ENCODE data around the gene FAM78A. TPM values are rescaled to one million over a fixed set of nuclear protein-coding genes. Genes with fewer than 3 reads are reported as not detected.

FAM78A gene
- polyA plus RNA-seq, 3 donors: 6.4 to 40.6 (median 7.2) TPM

DNA sequence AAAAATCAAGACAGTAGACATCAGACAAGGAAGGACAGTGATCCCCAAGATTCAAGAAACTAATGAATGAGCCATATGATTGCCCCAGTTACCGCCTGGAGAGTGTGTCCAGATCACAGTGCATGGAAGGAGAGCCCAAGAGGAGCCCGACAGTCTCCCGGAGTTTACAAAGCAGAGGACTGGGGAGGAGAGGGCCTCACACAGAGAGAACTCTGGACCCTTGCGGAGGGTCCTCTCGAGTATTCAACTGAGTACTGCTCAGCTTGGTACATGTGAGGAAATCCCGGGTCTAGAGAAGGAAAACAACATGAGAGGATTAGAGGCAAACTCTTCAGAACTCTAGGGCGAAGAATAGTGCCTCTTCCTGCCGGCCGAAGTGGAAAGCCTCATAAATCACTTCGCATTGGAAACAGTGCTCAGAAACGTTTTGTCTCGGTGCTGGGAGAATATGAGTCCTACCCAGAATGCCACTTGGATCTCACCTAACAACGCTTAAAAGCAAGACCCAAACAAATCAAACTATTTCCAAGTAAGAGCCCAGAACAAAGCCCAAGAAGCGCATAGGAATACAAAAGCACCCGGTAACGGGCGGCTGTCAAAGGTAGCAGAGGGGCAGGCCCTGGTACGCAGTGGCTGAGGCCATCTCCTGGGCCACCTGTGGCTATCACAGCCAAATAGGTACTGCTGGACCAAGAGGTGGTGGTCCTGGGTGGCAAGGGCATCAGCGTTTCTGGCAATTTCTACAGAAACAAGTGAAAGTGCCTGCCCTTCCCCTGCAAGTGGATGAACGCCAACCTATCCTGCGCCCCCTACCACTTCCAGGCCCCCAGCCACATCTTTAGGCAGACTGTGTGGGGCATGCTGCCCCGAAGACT is 36.0 kb downstream of the FAM78A start:
- WGBS (ENCODE audit: insufficient coverage): 59% methylated on average over 22 of the region's 22 CpGs
- peaks cover 6% of the 10 kb centered on the region for H3K79me2 ChIP-seq (ENCODE audit: insufficient read depth, low read length)
- Mint-ChIP-seq H3K4me3 (no peak overlapping the region), H3K9me3 (peaks cover 6 to 12% (median 7%) of the 10 kb centered on the region in 7 donors), H3K4me1 (peaks cover 34% of the 10 kb centered on the region), H3K27me3 (ENCODE audit: low read depth in 3 of 3) (peaks cover 0 to 7% (median 0%) of the 10 kb centered on the region in 3 donors), H3K36me3 (peaks cover 29 to 38% of the 10 kb centered on the region in 2 donors), H3K27ac (no peak overlapping the region)
- DNase-seq: no peak
- H3K9me3 ChIP-seq (replicated peaks in 1 of 2; ENCODE audit: control insufficient read depth in 1 of 2, insufficient read depth in 1 of 2, low read length in 2 of 2): peaks cover 0 to 3% of the 10 kb centered on the region in 2 donors
- H2AFZ ChIP-seq (ENCODE audit: insufficient read depth, low read depth, low read length, poor library complexity, severe bottlenecking): no peak overlapping the region
- no peaks in the 10 kb centered on the region for H4K20me1 ChIP-seq (ENCODE audit: insufficient read depth, low read length)
- no peak overlapping the region for H3K4me2 ChIP-seq (replicated peaks; ENCODE audit: extremely low read depth, low read length, poor library complexity, severe bottlenecking)
- intact Hi-C loops (cut with micrococcal nuclease): no loop called here
- peaks cover 7 to 11% of the 10 kb centered on the region in 2 donors for H3K36me3 ChIP-seq (replicated peaks in 1 of 2; ENCODE audit: control insufficient read depth in 1 of 2, insufficient read depth in 2 of 2, low read length in 2 of 2)
- no peak overlapping the region for H3K27ac ChIP-seq (ENCODE audit: low read depth in 1 of 2, low read length in 2 of 2)
- H3K9ac ChIP-seq (ENCODE audit: insufficient read depth, low read length, poor library complexity, severe bottlenecking): no peak overlapping the region
- TF ChIP-seq, protein P1, sequence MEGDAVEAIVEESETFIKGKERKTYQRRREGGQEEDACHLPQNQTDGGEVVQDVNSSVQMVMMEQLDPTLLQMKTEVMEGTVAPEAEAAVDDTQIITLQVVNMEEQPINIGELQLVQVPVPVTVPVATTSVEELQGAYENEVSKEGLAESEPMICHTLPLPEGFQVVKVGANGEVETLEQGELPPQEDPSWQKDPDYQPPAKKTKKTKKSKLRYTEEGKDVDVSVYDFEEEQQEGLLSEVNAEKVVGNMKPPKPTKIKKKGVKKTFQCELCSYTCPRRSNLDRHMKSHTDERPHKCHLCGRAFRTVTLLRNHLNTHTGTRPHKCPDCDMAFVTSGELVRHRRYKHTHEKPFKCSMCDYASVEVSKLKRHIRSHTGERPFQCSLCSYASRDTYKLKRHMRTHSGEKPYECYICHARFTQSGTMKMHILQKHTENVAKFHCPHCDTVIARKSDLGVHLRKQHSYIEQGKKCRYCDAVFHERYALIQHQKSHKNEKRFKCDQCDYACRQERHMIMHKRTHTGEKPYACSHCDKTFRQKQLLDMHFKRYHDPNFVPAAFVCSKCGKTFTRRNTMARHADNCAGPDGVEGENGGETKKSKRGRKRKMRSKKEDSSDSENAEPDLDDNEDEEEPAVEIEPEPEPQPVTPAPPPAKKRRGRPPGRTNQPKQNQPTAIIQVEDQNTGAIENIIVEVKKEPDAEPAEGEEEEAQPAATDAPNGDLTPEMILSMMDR (IDR thresholded peaks at IDR 0.05): no peak
- H3K27me3 ChIP-seq (ENCODE audit: control insufficient read depth in 2 of 2, insufficient read depth in 2 of 2, low read length in 2 of 2): no peaks in the 10 kb centered on the region
- peaks cover 28 to 30% of the 10 kb centered on the region in 2 donors for H3K4me1 ChIP-seq (ENCODE audit: control insufficient read depth in 1 of 2, insufficient read depth in 2 of 2, low read length in 2 of 2)
- H3K4me3 ChIP-seq (replicated peaks in 1 of 3; ENCODE audit: low read depth in 2 of 3, low read length in 3 of 3): no peak overlapping the region

DNA sequence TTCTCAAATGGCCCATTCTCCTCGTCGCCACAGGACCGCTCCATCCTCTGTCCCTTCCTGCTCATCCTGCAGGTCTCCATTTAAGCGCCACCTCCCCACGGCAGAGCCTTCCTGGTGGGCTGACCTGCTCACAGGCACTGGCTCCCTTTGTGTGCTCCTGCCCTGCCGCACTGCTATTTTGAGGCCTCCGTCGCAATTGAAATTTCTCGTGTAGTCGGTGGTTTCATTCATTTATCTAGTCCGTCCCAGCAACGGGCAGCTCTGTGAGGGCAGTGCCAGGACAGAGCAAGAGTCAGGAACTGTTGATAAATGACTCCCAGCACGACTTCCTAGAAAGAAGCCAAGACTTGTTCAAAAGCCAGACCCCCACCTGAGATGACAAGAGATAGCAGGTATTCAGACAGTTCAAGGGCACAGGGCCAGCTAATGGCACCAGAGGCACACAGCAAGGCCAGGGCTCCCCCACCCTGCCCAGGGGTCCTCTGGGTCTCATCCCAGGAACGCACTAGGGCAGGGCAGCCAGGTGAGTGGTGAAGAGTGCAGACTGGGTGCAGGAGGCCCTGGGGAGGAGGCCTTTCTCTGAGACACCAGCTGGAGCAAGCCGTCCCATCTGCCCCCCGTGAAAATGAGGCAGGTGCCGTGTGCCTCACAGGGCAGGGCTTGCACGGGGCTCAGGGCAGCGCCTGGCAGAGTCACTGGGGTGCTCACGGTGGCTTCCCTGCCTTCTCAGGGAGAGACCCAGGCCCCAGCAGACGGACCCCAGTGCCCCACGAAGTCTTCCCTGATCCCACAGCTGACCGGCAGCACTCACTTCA is 36.9 kb downstream of the FAM78A start:
- peaks cover 0 to 5% (median 0%) of the 10 kb centered on the region in 3 donors for H3K27me3 Mint-ChIP-seq (ENCODE audit: low read depth in 3 of 3)
- Histone ChIP-seq H2AFZ (ENCODE audit: insufficient read depth, low read depth, low read length, poor library complexity, severe bottlenecking) (peak overlapping the region; percentile 87), H3K9ac (ENCODE audit: insufficient read depth, low read length, poor library complexity, severe bottlenecking) (peak overlapping the region; percentile 71), H3K4me2 (replicated peaks; ENCODE audit: extremely low read depth, low read length, poor library complexity, severe bottlenecking) (peak overlapping the region; percentile 75), H3K4me3 (replicated peaks in 1 of 3; ENCODE audit: low read depth in 2 of 3, low read length in 3 of 3) (peak overlapping the region in 1 of 3 experiments; percentile 70), H3K4me1 (ENCODE audit: control insufficient read depth in 1 of 2, insufficient read depth in 2 of 2, low read length in 2 of 2) (peaks cover 28 to 30% of the 10 kb centered on the region in 2 donors), H3K36me3 (replicated peaks in 1 of 2; ENCODE audit: control insufficient read depth in 1 of 2, insufficient read depth in 2 of 2, low read length in 2 of 2) (peaks cover 16 to 20% of the 10 kb centered on the region in 2 donors), H3K79me2 (ENCODE audit: insufficient read depth, low read length) (peaks cover 6% of the 10 kb centered on the region), H3K9me3 (replicated peaks in 1 of 2; ENCODE audit: control insufficient read depth in 1 of 2, insufficient read depth in 1 of 2, low read length in 2 of 2) (peaks cover 0 to 3% of the 10 kb centered on the region in 2 donors), H4K20me1 (ENCODE audit: insufficient read depth, low read length) (peaks cover 7% of the 10 kb centered on the region), H3K27ac (ENCODE audit: low read depth in 1 of 2, low read length in 2 of 2) (peak overlapping the region in 1 of 2 donors; percentile 89), H3K27me3 (ENCODE audit: control insufficient read depth in 2 of 2, insufficient read depth in 2 of 2, low read length in 2 of 2) (no peaks in the 10 kb centered on the region)
- H3K9me3 Mint-ChIP-seq: peaks cover 6 to 12% (median 7%) of the 10 kb centered on the region in 7 donors
- 46% methylated on average over 21 of the region's 23 CpGs for WGBS (ENCODE audit: insufficient coverage)
- intact Hi-C loops (cut with micrococcal nuclease): loop anchor here (5.0 kb wide), 1 partner anchor 38 kb away; the partner anchor contains the start of gene FAM78A (in 2 of the 2)
- H3K4me1 Mint-ChIP-seq: peaks cover 34% of the 10 kb centered on the region
- TF ChIP-seq, protein P1 (IDR thresholded peaks at IDR 0.05): no peak
- H3K4me3 Mint-ChIP-seq: peak overlapping the region; percentile 79 to 90
- DNase-seq: no peak
- H3K36me3 Mint-ChIP-seq: peaks cover 34 to 45% of the 10 kb centered on the region in 2 donors
- peak overlapping the region in 3 of 7 donors; percentile 62 to 78 (median 71) for H3K27ac Mint-ChIP-seq
